GM12878 (cell line): ENCODE data around the gene ABCA13. TPM values are rescaled to one million over a fixed set of nuclear protein-coding genes. Genes with fewer than 3 reads are reported as not detected.

Source experiments
- EGR1 ChIP-seq, 2 experiments: IDR thresholded peaks; 1 replicate in 1 of 2; 2 replicates in 1 of 2; pipeline ENCODE4 v1.6.1; 2011 to 2012; ENCODE audit warnings: low read depth in 2 of 2, low read length in 2 of 2, borderline replicate concordance in 1 of 2, mild to moderate bottlenecking in 1 of 2, moderate library complexity in 1 of 2
- FOXM1 ChIP-seq: IDR thresholded peaks from 2 replicates; pipeline ENCODE4 v1.6.1; 2012; ENCODE audit warnings: low read depth, mild to moderate bottlenecking, inconsistent platforms, low read length, moderate library complexity
- HDAC6 ChIP-seq: fragments of 200-600 bp; sonication (generic); IDR thresholded peaks from one replicate; pipeline ENCODE4 v1.8.0; 2017; ENCODE audit warnings: antibody characterized with exemption; ENCODE audit not compliant: unreplicated experiment
- MXI1 ChIP-seq: fragments of 150-350 bp; IDR thresholded peaks from 2 replicates; pipeline ENCODE4 v1.6.1; 2011; ENCODE audit warnings: low read depth, mild to moderate bottlenecking, inconsistent platforms, low read length, improper control_type of control experiment
- POLR2A ChIP-seq: IDR thresholded peaks from 2 replicates; pipeline ENCODE4 v1.6.1; 2011; ENCODE audit warnings: low read depth, mild to moderate bottlenecking, low read length
- RBBP5 ChIP-seq: fragments of 200-600 bp; sonication (generic); conservative IDR thresholded peaks from 2 replicates; pipeline ENCODE4 v1.6.1; 2016
- RCOR1 ChIP-seq: conservative IDR thresholded peaks from 2 replicates; pipeline ENCODE4 v1.6.1; 2012; ENCODE audit warnings: low read depth, low read length, improper control_type of control experiment
- RUNX3 ChIP-seq: IDR thresholded peaks from 2 replicates; pipeline ENCODE4 v1.6.1; 2012; ENCODE audit warnings: low read length, inconsistent platforms
- ZBTB40 ChIP-seq: fragments of 450-650 bp; IDR thresholded peaks from 2 replicates; pipeline ENCODE4 v1.6.1; 2016; ENCODE audit warnings: mild to moderate bottlenecking, moderate library complexity, borderline replicate concordance
- polyA plus RNA-seq, 11 experiments: library from polyadenylated mRNA; depleted of rRNA in 4 of 11; unstranded in 6 of 11; stranded (reverse) in 5 of 11; fragments of >200 nt; fragmentation: Nextera tagmentation in 4 of 11; fragmentation: Illumina TruSeq in 1 of 11; extraction: Ambion mirVana in 4 of 11; extraction: Trizol in 1 of 11; gene quantifications; 1 replicate in 1 of 11; 2 replicates in 10 of 11; pipeline versions ENCODE4 v1.2.1 to v1.2.3, GENCODE V29; 2011 to 2016; ENCODE audit warnings: inconsistent platforms in 2 of 11, missing spikeins in 2 of 11, low read depth in 1 of 11
- total RNA-seq, 4 experiments: library from RNA; depleted of rRNA in 3 of 4; stranded (reverse); fragments of >200 nt in 3 of 4; fragmentation: Illumina TruSeq in 1 of 4; extraction: Trizol in 1 of 4; gene quantifications; 2 replicates each; pipeline versions ENCODE4 v1.2.1 to v1.2.3, GENCODE V29; 2013 to 2021
- TF ChIP-seq, protein P1 (sequence below): IDR thresholded peaks from 2 replicates; pipeline ENCODE4 v1.6.1; 2011; ENCODE audit warnings: borderline replicate concordance, low read depth, mild to moderate bottlenecking, moderate library complexity, low read length; ENCODE audit not compliant: insufficient read depth, poor library complexity, severe bottlenecking

Gene ABCA13
- total and polyA plus RNA-seq, 10 of the 15 experiments (the other 5 are each of a cell fraction or from before 2014, with no cell fraction given): under 0.01 to 0.98 (median 0.04) TPM; not detected in 2

GRCh38 chr7:48144291-48144768, 26.9 kb upstream of the ABCA13 start (continued):
- no peak for TF ChIP-seq ZBTB40
- no peak for TF ChIP-seq EGR1 (IDR thresholded peaks at IDR 0.05; ENCODE audit: borderline replicate concordance in 1 of 2, low read depth in 2 of 2, low read length in 2 of 2)
- TF ChIP-seq POLR2A: no peak
- TF ChIP-seq RCOR1: no peak
- TF ChIP-seq RUNX3: no peak
- no peak for TF ChIP-seq MXI1
- TF ChIP-seq HDAC6: no peak
- TF ChIP-seq, protein P1, sequence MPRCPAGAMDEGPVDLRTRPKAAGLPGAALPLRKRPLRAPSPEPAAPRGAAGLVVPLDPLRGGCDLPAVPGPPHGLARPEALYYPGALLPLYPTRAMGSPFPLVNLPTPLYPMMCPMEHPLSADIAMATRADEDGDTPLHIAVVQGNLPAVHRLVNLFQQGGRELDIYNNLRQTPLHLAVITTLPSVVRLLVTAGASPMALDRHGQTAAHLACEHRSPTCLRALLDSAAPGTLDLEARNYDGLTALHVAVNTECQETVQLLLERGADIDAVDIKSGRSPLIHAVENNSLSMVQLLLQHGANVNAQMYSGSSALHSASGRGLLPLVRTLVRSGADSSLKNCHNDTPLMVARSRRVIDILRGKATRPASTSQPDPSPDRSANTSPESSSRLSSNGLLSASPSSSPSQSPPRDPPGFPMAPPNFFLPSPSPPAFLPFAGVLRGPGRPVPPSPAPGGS: no peak
- TF ChIP-seq FOXM1: no peak
- TF ChIP-seq RBBP5: no peak
